Right renal pelvis (tissue), 4 donors: ENCODE results near the gene CCDC198. TPM values are rescaled to one million over a fixed set of nuclear protein-coding genes. Genes with fewer than 3 reads are reported as not detected.

Experiments
- DNase-seq, 4 donors: peaks; one replicate each; pipeline ENCODE4 v3.0.0-alpha.2; 2013; ENCODE audit warnings: low read depth in 4 of 4, low spot score in 3 of 4, missing footprints in 1 of 4
- polyA plus RNA-seq, 4 donors: library from polyadenylated mRNA; unstranded; fragments of 120-200 nt; gene quantifications; one replicate each; pipeline ENCODE4 v1.2.1, GENCODE V29; 2013; ENCODE audit not compliant: insufficient read length in 4 of 4

CCDC198 gene
- polyA plus RNA-seq, 4 donors, result 183 to 345 (median 202) TPM

GRCh38 chr14:57470909-57471308, 22.7 kb downstream of the CCDC198 start:
- no peak for DNase-seq

- DNase-seq, result peak in 3 of 4 donors; percentile 22 to 33 (median 26)
Observed at GRCh38 chr14:57464008-57464730, 29.5 kb downstream of the CCDC198 start.

GRCh38 chr14:57462551-57462950, 31.1 kb downstream of the CCDC198 start:
- no peak for DNase-seq

- DNase-seq, result no peak
Observed at GRCh38 chr14:57461777-57462320, 31.8 kb downstream of the CCDC198 start.

- DNase-seq, result no peak
Observed at GRCh38 chr14:57435923-57436322, 57.7 kb downstream of the CCDC198 start.

GRCh38 chr14:57420986-57421385, 72.7 kb downstream of the CCDC198 start:
- DNase-seq, result no peak

- peak in 1 of 4 donors; percentile 1 for DNase-seq
Observed at GRCh38 chr14:57420033-57420432, 73.6 kb downstream of the CCDC198 start.

Other genes with a start within 250 kb of the CCDC198 start
- 10 to 100 TPM; 64.2 to 93.5 (median 82.8) TPM for gene EXOC5, start 225.0 kb downstream of the CCDC198 start, polyA plus RNA-seq
- 10 to 100 TPM; 49.9 to 65.6 (median 64.4) TPM for gene AP5M1, start 224.9 kb downstream of the CCDC198 start, polyA plus RNA-seq
- gene NAA30, start 103.3 kb downstream of the CCDC198 start, polyA plus RNA-seq, result 10 to 100 TPM; 28.8 to 35.4 (median 32.8) TPM